Tibial nerve (tissue), 3 donors: ENCODE results near the gene PCBP3.
"Not testable (repeated sequence)": the region's sequence is repeated elsewhere in the genome, so short reads cannot be mapped to it uniquely, and the experiment has no call there.

Experiments used
- EP300 ChIP-seq, 2 donors: sonication (generic); formaldehyde crosslinking; IDR thresholded peaks; one replicate each; pipeline ENCODE4 v1.6.1; 2017; ENCODE audit warnings: antibody characterized with exemption in 2 of 2, mild to moderate bottlenecking in 1 of 2
- POLR2A ChIP-seq, 2 donors: fragments of 450-650 bp; IDR thresholded peaks; one replicate each; pipeline ENCODE4 v1.6.1; 2017; ENCODE audit warnings: antibody characterized with exemption in 2 of 2, mild to moderate bottlenecking in 2 of 2, moderate library complexity in 2 of 2

GRCh38 chr21:45608747-45609470 lies 34.6 kb upstream of the PCBP3 start:
- TF ChIP-seq POLR2A, EP300 (IDR thresholded peaks at IDR 0.05): not testable (repeated sequence)
